Testis (tissue), 3 donors: ENCODE data around the gene CEACAM16. TPM values are rescaled to one million over a fixed set of nuclear protein-coding genes. Genes with fewer than 3 reads are reported as not detected.

Source experiments
- DNase-seq: peaks from one replicate; pipeline ENCODE4 v3.0.0-alpha.2; 2019
- H3K27ac ChIP-seq, 2 donors: fragments of 200-600 bp; sonication (generic); one replicate each; pipeline ENCODE4 v1.5.1; 2019
- H3K27me3 ChIP-seq: fragments of 200-600 bp; sonication (generic); one replicate; pipeline ENCODE4 v1.5.1; 2019
- H3K36me3 ChIP-seq: fragments of 200-600 bp; sonication (generic); one replicate; pipeline ENCODE4 v1.5.1; 2017; ENCODE audit warnings: low read depth; ENCODE audit errors: missing control alignments
- H3K4me1 ChIP-seq: fragments of 200-600 bp; sonication (generic); one replicate; pipeline ENCODE4 v1.5.1; 2019
- H3K4me3 ChIP-seq, 2 donors: fragments of 200-600 bp; sonication (generic); one replicate each; pipeline ENCODE4 v1.5.1; 2017 to 2019
- H3K9me3 ChIP-seq: fragments of 200-600 bp; sonication (generic); one replicate; pipeline ENCODE4 v1.5.1; 2017
- POLR2A ChIP-seq: fragments of 450-650 bp; IDR thresholded peaks from one replicate; pipeline ENCODE4 v1.6.1; 2017; ENCODE audit warnings: antibody characterized with exemption, mild to moderate bottlenecking, moderate library complexity
- WGBS, 2 donors: methylation state at CpG; one replicate each; pipeline ENCODE4 v1.1.5; 2018; 5-methylcytosine and 5-hydroxymethylcytosine counted together
- intact Hi-C: fragments of 100-400 bp; cut with DNase I; formaldehyde crosslinking; loops from one replicate; pipeline ENCODE4 v1.15.1; 2023; ENCODE audit warnings: low total_unique reads
- polyA plus RNA-seq: library from polyadenylated mRNA; stranded (reverse); fragments of 350-450 nt; fragmentation: Illumina TruSeq; extraction: RNeasy Lipid Tissue Mini Kit (QIAGEN cat#74804); gene quantifications from one replicate; pipeline ENCODE4 v1.2.3, GENCODE V29; 2014; ENCODE audit warnings: low read depth, low replicate concordance; ENCODE audit not compliant: insufficient read depth
- total RNA-seq, 2 donors: library from RNA; depleted of rRNA; stranded (reverse); fragments of >200 nt; gene quantifications; one replicate each; pipeline ENCODE4 v1.2.3, GENCODE V29; 2016
- TF ChIP-seq, protein P1 (sequence below), 3 experiments: fragments of 450-650 bp in 2 of 3; fragments of 200-600 bp in 1 of 3; sonication (generic) in 1 of 3; IDR thresholded peaks; one replicate each; pipeline ENCODE4 v1.5.1; 2016 to 2019; ENCODE audit warnings: antibody characterized with exemption in 3 of 3, mild to moderate bottlenecking in 2 of 3, moderate library complexity in 1 of 3

The CEACAM16 gene
- total and polyA plus RNA-seq, 3 donors from 2014 or later = 0.50 TPM; not detected in 2

DNA sequence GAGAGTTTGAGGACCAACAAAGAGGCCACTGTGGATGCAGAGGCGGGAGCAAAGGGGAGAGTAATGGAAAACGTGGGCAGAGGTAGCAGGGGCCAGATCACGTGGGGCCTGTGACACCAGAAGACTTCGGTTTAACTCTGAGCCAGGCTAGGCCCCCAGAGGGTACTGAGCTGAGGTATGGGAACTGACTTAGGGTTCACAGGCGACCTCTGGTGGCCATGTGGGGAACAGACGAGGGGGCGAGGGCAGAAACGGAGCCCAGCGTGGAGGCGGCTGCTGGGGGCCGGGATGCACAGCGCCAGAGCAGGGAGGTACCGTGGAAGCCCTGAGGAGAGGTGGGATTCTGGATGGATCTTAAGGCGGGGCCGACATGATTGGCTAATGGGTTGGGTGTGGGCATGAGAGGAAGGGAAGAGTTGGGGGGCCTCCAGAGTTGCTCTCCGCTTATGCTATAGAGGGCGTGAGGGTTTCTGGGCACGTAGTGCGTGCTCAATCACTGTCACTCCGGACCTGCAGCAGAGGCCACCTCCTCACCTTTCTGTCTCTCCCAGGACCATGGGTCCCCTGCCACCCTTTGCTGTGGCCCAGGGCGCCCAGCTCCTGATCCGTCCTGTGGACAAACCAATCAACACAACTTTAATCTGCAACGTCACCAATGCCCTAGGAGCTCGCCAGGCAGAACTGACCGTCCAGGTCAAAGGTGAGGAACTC lies 41.6 kb upstream of the CEACAM16 start:
- Histone ChIP-seq H3K9me3 (no peaks in the 10 kb centered on the region), H3K36me3 (no peaks in the 10 kb centered on the region), H3K27ac (no peak overlapping the region), H3K4me3 (no peak overlapping the region), H3K27me3 (no peaks in the 10 kb centered on the region), H3K4me1 (peaks cover 7% of the 10 kb centered on the region)
- no peak for TF ChIP-seq POLR2A
- TF ChIP-seq, protein P1, sequence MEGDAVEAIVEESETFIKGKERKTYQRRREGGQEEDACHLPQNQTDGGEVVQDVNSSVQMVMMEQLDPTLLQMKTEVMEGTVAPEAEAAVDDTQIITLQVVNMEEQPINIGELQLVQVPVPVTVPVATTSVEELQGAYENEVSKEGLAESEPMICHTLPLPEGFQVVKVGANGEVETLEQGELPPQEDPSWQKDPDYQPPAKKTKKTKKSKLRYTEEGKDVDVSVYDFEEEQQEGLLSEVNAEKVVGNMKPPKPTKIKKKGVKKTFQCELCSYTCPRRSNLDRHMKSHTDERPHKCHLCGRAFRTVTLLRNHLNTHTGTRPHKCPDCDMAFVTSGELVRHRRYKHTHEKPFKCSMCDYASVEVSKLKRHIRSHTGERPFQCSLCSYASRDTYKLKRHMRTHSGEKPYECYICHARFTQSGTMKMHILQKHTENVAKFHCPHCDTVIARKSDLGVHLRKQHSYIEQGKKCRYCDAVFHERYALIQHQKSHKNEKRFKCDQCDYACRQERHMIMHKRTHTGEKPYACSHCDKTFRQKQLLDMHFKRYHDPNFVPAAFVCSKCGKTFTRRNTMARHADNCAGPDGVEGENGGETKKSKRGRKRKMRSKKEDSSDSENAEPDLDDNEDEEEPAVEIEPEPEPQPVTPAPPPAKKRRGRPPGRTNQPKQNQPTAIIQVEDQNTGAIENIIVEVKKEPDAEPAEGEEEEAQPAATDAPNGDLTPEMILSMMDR (IDR thresholded peaks at IDR 0.05) = peak; percentile 67 to 87 (median 76)
- WGBS, 2 donors = 44 to 54% methylated on average over 22 to 25 of the region's 25 CpGs
- intact Hi-C loops = loop anchor here (10.0 kb wide), 1 partner anchor 83 kb away; no protein-coding TSS in a partner anchor
- DNase-seq = peak; percentile 71

DNA sequence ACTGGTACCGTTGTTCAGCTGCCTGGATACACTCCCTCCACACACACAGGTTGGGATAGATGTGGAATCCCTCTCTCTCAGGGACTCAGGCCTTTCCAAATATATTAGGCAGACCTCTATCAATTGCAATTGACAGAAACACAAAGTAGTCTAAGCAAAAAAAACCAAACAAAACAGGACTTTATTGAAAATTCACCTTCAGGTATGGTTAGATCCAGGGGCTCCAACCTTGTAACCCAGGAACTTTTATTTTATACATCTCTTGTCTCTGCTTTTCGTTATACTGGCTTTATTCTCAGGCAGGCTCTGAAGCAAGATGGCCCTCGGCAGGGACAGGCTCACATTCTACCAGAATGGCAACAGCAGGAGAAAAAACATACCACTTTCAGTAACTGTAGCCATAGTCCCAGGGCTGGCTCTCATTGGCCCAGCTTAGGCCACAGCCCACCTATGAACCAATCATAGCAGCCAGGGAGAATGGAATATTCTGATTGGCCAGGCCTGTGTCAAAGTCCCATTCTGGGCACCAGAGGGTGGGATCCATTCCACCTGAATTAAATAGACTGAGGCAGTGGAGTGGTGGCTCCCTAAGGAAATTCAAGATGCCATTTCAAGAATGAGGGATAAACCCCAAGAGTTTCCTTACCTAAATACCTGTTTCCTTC lies 40.8 kb upstream of the CEACAM16 start:
- 81 to 83% methylated on average over 3 of the region's 3 CpGs for WGBS, 2 donors
- no peak for TF ChIP-seq POLR2A
- TF ChIP-seq, protein P1 (IDR thresholded peaks at IDR 0.05) = no peak
- peak; percentile 29 for DNase-seq
- Histone ChIP-seq H3K27me3 (no peaks in the 10 kb centered on the region), H3K36me3 (no peaks in the 10 kb centered on the region), H3K4me1 (peaks cover 11% of the 10 kb centered on the region), H3K4me3 (no peak overlapping the region), H3K9me3 (no peaks in the 10 kb centered on the region), H3K27ac (no peak overlapping the region)
- intact Hi-C loops = loop anchor here (10.0 kb wide), 1 partner anchor 83 kb away; no protein-coding TSS in a partner anchor

DNA sequence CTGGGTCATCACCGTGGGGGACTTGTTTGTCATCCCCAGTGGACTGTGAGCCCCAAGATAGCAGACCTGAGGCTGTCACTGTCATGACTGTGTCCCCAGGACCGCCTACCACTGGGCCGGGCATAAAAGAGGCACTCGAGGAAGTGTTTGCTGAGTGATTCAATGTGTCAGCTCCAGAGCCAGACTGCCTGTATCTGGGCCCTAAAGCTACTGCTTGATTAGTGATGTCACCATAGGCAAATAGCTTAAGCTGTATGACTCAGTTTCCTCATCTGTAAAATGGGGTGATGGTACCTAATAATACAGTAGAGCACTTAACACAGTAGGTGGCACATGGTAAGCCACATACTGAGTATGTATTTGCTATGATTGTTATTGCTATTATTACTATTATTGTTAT lies 38.9 kb upstream of the CEACAM16 start:
- 90 to 92% methylated on average over 2 to 4 of the region's 4 CpGs for WGBS, 2 donors
- peaks cover 11% of the 10 kb centered on the region for H3K4me1 ChIP-seq
- no peaks in the 10 kb centered on the region for H3K36me3 ChIP-seq

DNA sequence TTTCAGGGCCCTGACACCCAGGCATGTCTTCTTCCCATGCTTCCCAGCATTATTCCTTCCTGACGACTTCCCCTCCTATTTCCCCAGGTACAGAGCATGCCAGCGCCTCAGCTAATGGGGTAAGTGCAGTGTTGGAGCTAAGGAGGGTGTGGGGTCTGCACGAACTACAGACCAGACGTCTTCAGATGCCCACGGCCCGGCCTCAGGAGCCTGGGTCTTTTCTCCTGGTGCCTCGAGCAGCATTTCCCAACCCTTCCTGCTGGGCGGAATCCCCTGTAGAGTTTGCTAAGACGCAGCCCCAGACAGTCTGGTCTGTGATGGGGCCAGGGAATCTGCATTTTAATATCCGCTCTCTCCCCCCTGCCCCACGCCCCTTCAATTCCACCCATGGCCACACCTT lies 37.7 kb upstream of the CEACAM16 start:
- Histone ChIP-seq H3K4me3 (no peak overlapping the region), H3K27ac (no peak overlapping the region), H3K4me1 (peaks cover 11% of the 10 kb centered on the region), H3K36me3 (no peaks in the 10 kb centered on the region), H3K9me3 (no peaks in the 10 kb centered on the region), H3K27me3 (no peaks in the 10 kb centered on the region)
- TF ChIP-seq, protein P1 (IDR thresholded peaks at IDR 0.05) = no peak
- no peak for TF ChIP-seq POLR2A
- WGBS, 2 donors = 93 to 96% methylated on average over 11 of the region's 11 CpGs
- DNase-seq = no peak
- intact Hi-C loops = no loop called here

More for the DNA sequence above, 38.9 kb upstream of the CEACAM16 start:
- no peak overlapping the region for H3K4me3 ChIP-seq
- no peak overlapping the region for H3K27ac ChIP-seq
- intact Hi-C loops = no loop called here
- H3K9me3 ChIP-seq = no peaks in the 10 kb centered on the region
- TF ChIP-seq, protein P1 (IDR thresholded peaks at IDR 0.05) = no peak
- no peak for TF ChIP-seq POLR2A
- no peaks in the 10 kb centered on the region for H3K27me3 ChIP-seq
- DNase-seq = no peak
